WTC11 (cell line): ENCODE data around the gene AXL.

Experiments
- MAX ChIP-seq: sonication (generic); formaldehyde crosslinking; IDR thresholded peaks from 2 replicates; pipeline ENCODE4 v1.8.0; 2022; ENCODE audit warnings: mild to moderate bottlenecking, missing genetic modification reagents
- ZNF317 ChIP-seq: sonication (generic); formaldehyde crosslinking; IDR thresholded peaks from 2 replicates; pipeline ENCODE4 v1.8.1; 2023; ENCODE audit warnings: low read depth, mild to moderate bottlenecking, moderate library complexity, missing genetic modification reagents, borderline replicate concordance

- TF ChIP-seq MAX (CRISPR knock-in tag) (no peak), ZNF317 (no peak)
Measured at GRCh38 chr19:41265395-41266153, 46.6 kb downstream of the AXL start.
